GM10266 (cell line): ENCODE data around the gene MEGF10.

Source experiments
- DNase-seq: peaks from one replicate; pipeline ENCODE4 v3.0.0; 2012; ENCODE audit errors: extremely low spot score
- CTCF ChIP-seq: IDR thresholded peaks from 2 replicates; pipeline ENCODE4 v1.5.1; 2012; ENCODE audit warnings: mild to moderate bottlenecking, low read depth; ENCODE audit not compliant: control insufficient read depth, insufficient read depth; ENCODE audit errors: missing control alignments

Gene MEGF10

GRCh38 chr5:127402361-127402760, 111.8 kb downstream of the MEGF10 start:
- TF ChIP-seq CTCF, result no peak
- no peak for DNase-seq

- no peak for TF ChIP-seq CTCF
- DNase-seq, result no peak
These were observed 113.6 kb downstream of the MEGF10 start for GRCh38 chr5:127404190-127404589.

- DNase-seq, result no peak
- no peak for TF ChIP-seq CTCF
These were observed 115.9 kb downstream of the MEGF10 start for GRCh38 chr5:127406326-127407121.

GRCh38 chr5:127409246-127409917, 118.8 kb downstream of the MEGF10 start:
- DNase-seq, result no peak
- no peak for TF ChIP-seq CTCF

GRCh38 chr5:127409921-127410675, 119.5 kb downstream of the MEGF10 start:
- no peak for DNase-seq
- TF ChIP-seq CTCF, result no peak

GRCh38 chr5:127410959-127411358, 120.4 kb downstream of the MEGF10 start:
- DNase-seq, result peak; percentile 32
- no peak for TF ChIP-seq CTCF
